Mucosa of rectum (tissue), 2 donors: Measurements from ENCODE around the gene EIF3K.
A peak's percentile ranks its signal among the peaks of the same experiment; 100 is the strongest.

Experiments
- H3K27ac ChIP-seq, 2 donors: one replicate each; pipeline ENCODE4 v1.7.0; 2013; ENCODE audit warnings: inconsistent platforms in 2 of 2, low read depth in 2 of 2, low read length in 2 of 2
- H3K27me3 ChIP-seq, 2 donors: one replicate each; pipeline ENCODE4 v1.7.0; 2013; ENCODE audit warnings: low read length in 2 of 2; ENCODE audit not compliant: control insufficient read depth in 2 of 2, insufficient read depth in 2 of 2
- H3K36me3 ChIP-seq, 2 donors: one replicate each; pipeline ENCODE4 v1.7.0; 2013; ENCODE audit warnings: low read length in 2 of 2; ENCODE audit not compliant: control insufficient read depth in 2 of 2, insufficient read depth in 2 of 2
- H3K4me1 ChIP-seq, 2 donors: one replicate each; pipeline ENCODE4 v1.7.0; 2013; ENCODE audit warnings: low read length in 2 of 2, mild to moderate bottlenecking in 1 of 2; ENCODE audit not compliant: control insufficient read depth in 2 of 2, insufficient read depth in 2 of 2
- H3K4me3 ChIP-seq, 2 donors: one replicate each; pipeline ENCODE4 v1.7.0; 2013; ENCODE audit warnings: low read length in 2 of 2
- H3K9ac ChIP-seq, 2 donors: one replicate each; pipeline ENCODE4 v1.7.0; 2013; ENCODE audit warnings: low read length in 2 of 2, low read depth in 1 of 2, mild to moderate bottlenecking in 1 of 2
- H3K9me3 ChIP-seq, 2 donors: one replicate each; pipeline ENCODE4 v1.7.0; 2013; ENCODE audit warnings: low read length in 2 of 2; ENCODE audit not compliant: control insufficient read depth in 2 of 2
- donor health status: healthy.
- donor health status: Normal muscosa, but diverticular disease.

Gene EIF3K

DNA sequence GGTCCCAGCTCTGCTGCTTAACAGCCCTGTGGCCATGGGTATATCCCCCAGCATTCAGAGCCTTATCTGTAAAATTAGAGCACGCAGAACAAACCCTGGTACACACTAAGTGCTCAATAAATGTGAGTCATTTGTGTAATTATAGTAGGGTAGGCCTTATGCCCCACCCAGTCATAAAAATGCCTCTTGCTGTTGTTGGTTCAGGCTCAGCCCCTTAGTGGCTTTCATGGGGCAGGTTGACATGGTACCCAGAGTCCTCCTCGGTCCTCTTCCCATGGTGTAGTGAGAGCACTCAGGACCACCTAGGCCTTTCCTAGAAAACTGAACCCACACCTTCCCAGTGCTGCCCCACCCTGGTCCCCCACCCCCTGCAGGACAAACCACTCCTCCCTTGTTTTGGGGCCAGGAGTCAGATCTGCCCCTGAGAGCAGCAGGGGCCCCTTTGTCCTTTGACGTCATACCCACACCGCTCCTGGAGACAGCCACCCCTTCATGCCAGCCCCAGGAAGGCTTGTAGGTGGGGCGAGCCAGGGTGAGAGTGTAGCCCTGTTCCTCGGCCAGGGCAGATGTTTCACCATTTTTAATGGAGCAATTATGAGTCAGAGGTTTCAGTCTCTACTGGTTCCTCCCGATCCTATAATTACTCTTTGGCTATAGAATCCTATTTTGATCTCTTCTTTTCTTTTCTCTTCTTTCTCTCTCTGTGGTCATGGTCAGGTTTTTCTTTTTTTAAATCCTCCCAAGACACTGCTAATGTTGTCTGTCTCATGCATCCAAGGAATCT is 65.3 kb downstream of the EIF3K start:
- Histone ChIP-seq H3K9me3 (no peaks in the 10 kb centered on the region), H3K4me1 (peaks cover 59 to 76% of the 10 kb centered on the region in 2 donors), H3K27ac (peak overlapping the region; percentile 94 to 100), H3K27me3 (no peaks in the 10 kb centered on the region), H3K9ac (peak overlapping the region; percentile 71 to 80), H3K4me3 (peak overlapping the region; percentile 10 to 48), H3K36me3 (peaks cover under 1 to 3% of the 10 kb centered on the region in 2 donors)

GRCh38 chr19:38684862-38685665 is 66.1 kb downstream of the EIF3K start:
- peaks cover 51 to 68% of the 10 kb centered on the region in 2 donors for H3K4me1 ChIP-seq
- no peaks in the 10 kb centered on the region for H3K27me3 ChIP-seq
- H3K27ac ChIP-seq: peak overlapping the region; percentile 94 to 100
- no peaks in the 10 kb centered on the region for H3K9me3 ChIP-seq
- H3K36me3 ChIP-seq: peaks cover 0 to 7% of the 10 kb centered on the region in 2 donors
- peak overlapping the region; percentile 11 to 43 for H3K4me3 ChIP-seq
- H3K9ac ChIP-seq: peak overlapping the region; percentile 27 to 80

DNA sequence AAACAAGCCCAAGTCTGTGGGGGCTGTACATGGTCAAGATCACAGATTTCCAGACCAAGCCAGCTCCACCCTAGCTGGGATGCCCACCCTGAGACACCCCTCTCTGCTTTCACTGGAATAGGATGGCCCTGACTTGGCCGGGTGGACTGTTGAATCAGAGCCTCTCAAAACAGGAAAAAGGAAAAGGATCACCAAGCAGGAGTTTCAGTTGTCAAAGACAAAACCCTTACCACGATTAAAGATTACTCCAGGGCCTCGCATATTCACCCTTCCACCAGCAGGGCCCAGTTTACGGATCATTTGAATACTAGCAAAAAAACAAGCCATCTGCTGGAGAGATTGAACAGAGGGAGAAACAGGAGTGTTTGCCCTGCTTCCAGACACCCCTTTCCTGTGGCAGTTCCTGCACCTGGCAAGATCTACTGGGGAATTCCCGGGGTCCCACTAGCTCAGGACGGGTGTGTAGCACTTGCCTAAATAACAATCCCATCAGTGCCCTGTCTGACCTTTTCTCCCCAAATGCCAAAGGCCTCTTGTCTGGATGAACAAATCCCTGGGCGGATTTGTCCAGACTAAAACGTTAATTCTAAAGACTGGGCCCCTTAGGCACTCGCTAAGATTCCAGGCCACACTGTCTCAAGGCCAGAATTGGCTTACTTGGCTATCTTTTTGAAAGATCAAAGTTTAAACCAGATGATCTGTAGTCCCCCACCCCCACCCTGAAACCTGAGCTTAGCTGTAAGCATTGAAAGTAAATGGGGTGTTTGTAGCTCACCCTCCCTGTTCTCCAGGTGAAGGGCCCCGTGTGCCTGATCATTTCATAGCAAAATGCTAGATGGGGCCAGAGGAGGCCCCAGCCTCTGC is 66.9 kb downstream of the EIF3K start:
- Histone ChIP-seq H3K4me1 (peaks cover 46 to 62% of the 10 kb centered on the region in 2 donors), H3K9me3 (no peaks in the 10 kb centered on the region), H3K27ac (peak overlapping the region; percentile 94 to 100), H3K27me3 (no peaks in the 10 kb centered on the region), H3K36me3 (peaks cover 0 to 10% of the 10 kb centered on the region in 2 donors), H3K4me3 (peak overlapping the region; percentile 11 to 43), H3K9ac (peak overlapping the region; percentile 68 to 80)

DNA sequence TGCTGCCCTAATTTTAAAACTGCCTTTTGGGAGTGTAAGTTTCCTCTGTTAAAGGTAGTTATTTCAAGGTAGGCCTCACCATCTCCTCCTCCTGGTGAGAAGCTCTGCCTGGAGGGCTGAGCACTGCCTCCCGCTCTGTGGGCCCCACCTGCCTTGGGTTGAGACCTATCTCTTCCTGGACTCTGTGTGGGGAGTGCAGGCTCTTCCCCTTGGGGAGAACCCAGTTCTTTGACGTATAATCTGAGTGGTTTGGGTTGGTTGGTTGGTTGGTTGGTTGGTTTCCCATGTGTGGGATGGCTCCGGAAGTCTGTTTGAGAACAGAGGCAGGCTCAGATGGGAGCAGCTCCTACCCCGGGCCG is 67.5 kb downstream of the EIF3K start:
- peak overlapping the region in 1 of 2 donors; percentile 31 for H3K4me3 ChIP-seq
- peak overlapping the region; percentile 68 to 80 for H3K9ac ChIP-seq
- H3K9me3 ChIP-seq: no peaks in the 10 kb centered on the region
- H3K36me3 ChIP-seq: peaks cover 0 to 10% of the 10 kb centered on the region in 2 donors
- no peaks in the 10 kb centered on the region for H3K27me3 ChIP-seq
- H3K4me1 ChIP-seq: peaks cover 45 to 57% of the 10 kb centered on the region in 2 donors
- peak overlapping the region; percentile 94 to 100 for H3K27ac ChIP-seq
